VCaP (cell line): ENCODE results near the gene SLC4A7.

Experiments
- H3K27ac ChIP-seq: fragments of 450-650 bp; 2 replicates; pipeline ENCODE4 v1.5.1; 2017
- TF ChIP-seq, protein P1 (sequence below): fragments of 450-650 bp; conservative IDR thresholded peaks from 2 replicates; pipeline ENCODE4 v1.5.1; 2017; ENCODE audit warnings: mild to moderate bottlenecking, moderate library complexity

Gene SLC4A7

DNA sequence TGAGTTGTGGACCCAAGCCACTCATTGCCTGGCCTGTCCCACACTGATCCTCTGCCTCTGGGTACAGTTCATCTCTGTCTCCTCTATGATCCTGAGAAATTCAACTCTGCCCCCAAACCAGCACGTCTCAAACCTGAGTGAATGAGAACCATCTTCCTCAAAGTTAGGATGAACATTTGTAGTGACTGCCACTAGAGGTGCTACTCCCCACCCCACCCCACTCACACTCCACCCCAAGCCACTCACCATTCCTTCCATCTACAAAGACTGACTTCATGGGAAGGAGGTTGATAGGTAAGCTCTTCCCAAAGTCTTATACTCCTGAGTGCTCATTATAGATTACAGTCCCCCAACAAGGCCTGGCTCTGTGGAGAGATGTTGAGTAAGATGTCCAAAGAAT is 158.8 kb downstream of the SLC4A7 start:
- H3K27ac ChIP-seq = no peak overlapping the region
- TF ChIP-seq, protein P1, sequence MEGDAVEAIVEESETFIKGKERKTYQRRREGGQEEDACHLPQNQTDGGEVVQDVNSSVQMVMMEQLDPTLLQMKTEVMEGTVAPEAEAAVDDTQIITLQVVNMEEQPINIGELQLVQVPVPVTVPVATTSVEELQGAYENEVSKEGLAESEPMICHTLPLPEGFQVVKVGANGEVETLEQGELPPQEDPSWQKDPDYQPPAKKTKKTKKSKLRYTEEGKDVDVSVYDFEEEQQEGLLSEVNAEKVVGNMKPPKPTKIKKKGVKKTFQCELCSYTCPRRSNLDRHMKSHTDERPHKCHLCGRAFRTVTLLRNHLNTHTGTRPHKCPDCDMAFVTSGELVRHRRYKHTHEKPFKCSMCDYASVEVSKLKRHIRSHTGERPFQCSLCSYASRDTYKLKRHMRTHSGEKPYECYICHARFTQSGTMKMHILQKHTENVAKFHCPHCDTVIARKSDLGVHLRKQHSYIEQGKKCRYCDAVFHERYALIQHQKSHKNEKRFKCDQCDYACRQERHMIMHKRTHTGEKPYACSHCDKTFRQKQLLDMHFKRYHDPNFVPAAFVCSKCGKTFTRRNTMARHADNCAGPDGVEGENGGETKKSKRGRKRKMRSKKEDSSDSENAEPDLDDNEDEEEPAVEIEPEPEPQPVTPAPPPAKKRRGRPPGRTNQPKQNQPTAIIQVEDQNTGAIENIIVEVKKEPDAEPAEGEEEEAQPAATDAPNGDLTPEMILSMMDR = no peak

DNA sequence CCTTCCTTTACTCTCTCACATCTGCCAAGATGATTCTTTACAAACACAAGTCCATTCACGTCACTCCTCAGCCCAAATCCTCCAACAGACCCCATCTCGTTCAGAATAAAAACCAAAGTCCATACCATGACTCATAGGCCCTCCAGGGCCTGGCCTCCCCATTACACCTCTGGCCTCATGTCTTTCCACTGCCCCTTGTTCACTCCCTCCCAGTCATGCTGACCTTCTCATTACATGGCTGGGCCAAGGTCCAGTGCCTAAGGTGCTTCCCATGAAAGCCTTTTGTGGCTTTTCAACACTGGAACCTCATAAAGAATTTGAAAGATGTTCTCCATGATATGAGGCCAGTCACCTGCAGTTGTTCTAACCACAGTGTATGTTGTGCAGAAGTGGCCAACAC is 159.5 kb downstream of the SLC4A7 start:
- no peak overlapping the region for H3K27ac ChIP-seq
- TF ChIP-seq, protein P1 = no peak

DNA sequence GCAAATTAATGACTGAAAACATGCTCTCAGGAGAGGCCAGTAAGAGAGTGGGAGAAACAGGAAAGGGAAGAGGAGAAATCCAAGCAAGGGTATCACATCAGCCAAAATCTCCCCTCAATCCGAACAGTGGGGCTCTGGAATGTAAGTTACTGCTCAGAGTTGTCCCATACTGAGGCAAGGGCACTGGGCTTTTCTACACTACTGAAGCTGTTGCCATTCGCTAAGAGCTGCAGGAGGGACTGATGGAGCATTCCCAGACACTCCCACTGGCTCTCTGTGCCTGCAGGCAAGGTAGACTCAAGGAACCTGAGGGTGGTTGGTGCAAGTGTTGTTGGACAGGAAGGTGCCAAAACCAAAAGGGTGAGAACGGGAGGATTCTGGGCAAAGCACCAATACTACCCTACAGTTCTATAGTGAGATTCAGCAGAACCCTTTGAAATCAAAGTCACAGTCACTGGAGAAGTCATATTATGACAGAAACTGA is 161.1 kb downstream of the SLC4A7 start:
- TF ChIP-seq, protein P1 = no peak

More for the DNA sequence above, 161.1 kb downstream of the SLC4A7 start:
- H3K27ac ChIP-seq = no peak overlapping the region
